ENCODE data around the gene EVL.
"Not testable (repeated sequence)": the region's sequence is repeated elsewhere in the genome, so short reads cannot be mapped to it uniquely, and the experiment has no call there.

Gene EVL

DNA sequence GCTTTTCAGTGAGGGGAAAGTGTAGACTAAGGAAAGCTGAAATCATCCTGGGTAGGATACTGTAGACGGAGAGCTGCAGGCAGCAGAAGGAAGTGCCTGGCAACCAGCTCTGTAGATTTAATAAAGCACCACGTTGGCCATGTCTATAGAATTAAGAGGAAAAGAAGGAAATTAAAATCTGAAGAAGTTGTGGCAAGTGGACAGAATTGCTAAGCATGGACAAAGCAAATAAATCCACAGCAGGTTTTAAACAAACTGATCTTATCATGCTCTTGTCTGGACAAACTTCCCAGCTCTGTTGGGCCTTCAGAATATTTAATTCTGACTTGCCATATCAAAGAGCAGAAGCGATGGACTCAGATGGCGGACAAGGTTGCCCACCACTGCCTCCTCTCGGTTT lies 27.2 kb upstream of the EVL start:
- no peak for DNase-seq (ENCODE audit: low read depth in 3 of 3, low spot score in 1 of 3)

DNA sequence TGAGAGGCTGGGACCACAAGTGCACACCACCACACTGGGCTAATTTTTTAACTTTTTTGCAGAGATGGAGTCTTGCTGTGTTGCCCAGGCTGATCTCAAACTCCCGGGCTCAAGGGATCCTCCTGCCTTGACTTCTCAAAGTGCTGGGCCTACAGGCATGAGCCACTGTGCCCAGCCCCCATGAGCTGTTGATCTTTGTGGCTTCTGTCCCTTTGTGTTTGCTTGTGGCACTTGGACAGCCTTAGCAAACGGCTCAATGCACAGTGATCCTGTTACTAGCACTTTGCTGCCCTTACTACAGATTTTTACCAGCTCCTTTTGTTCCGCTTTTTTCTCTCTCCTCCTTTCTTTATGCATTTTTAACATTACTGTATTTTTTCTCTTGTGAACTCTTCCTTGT lies 25.3 kb upstream of the EVL start:
- no peak for DNase-seq (ENCODE audit: low read depth in 3 of 3, low spot score in 1 of 3)

DNA sequence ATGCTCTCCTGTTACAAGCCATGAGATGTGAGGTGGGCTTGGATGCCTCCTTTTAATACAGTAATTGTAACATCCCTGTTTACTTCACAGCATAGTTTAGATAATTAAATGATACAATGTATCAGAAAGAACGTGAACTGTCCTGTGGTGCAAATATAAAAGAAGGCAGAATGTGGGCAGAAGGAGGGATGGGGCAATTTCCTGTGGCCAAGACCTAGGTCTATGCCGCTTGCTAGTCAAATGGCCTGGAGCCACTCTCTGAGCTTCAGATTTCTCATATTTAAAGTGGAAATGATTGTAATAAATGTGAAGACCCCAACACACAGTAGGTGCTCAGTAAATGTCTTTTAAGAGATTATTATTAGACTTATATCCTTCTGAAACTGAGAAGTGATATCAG lies 24.0 kb upstream of the EVL start:
- no peak for DNase-seq (ENCODE audit: low read depth in 3 of 3, low spot score in 1 of 3)

DNA sequence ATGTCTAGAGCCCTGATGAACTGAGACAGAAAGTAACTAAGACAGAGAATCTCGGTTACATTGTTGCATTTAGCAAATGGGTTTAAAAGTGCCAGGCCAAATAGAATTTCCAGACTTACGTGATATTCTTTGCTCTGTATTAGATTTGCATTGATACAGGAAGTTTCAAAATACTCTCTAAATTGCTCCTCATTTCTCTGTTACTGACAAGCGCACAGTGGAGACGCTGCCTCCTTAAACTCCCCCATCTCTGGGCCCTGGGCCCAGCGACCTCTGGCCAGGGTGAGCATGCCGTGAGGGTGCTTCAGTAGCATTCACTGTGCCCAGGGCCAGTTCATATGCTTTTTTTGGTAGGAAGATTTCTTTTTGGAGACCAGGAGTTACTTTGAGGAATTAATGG lies 22.9 kb upstream of the EVL start:
- DNase-seq (ENCODE audit: low read depth in 3 of 3, low spot score in 1 of 3), result no peak

- DNase-seq (ENCODE audit: low read depth in 3 of 3, low spot score in 1 of 3), result no peak
Measured at GRCh38 chr14:100045642-100046344, 19.4 kb upstream of the EVL start.

DNA sequence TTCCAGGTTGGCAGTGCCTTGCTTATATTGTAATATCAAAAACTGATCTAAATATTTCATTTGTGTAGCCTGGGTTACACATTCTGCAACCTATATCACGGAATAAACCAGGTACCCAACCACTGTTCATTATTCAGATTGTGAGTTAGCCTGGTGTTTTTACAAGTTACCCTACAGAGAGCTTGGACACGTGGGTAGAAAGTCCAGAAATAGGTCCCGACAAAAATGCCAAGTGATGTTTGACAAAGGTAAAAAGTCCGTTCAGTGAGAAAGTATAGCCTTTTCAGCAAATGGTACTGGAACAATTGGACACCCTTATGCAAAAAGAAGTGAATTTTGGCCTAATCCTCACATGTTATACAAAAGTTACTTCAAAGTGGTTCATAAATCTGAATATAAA lies 17.6 kb upstream of the EVL start:
- DNase-seq (ENCODE audit: low read depth in 3 of 3, low spot score in 1 of 3), result no peak

DNA sequence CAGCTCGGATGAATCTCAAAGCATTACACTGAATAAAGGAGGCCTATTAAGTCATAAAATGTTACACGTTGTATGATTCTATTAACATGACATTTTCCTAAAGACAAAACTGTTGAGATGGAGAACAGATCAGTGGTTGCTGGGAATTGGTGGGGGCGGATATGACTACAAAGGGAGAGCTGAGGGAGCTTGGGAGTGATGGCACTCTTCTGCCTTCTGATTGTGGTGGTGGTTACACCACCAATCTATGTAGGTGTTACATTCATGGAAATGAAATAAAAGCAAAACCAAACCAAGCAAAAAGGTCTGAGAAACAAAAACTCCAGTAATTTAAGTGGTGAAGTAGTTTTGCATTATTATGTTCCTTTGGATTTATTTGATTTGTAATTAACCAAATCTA lies 16.4 kb upstream of the EVL start:
- no peak for DNase-seq (ENCODE audit: low read depth in 3 of 3, low spot score in 1 of 3)

DNA sequence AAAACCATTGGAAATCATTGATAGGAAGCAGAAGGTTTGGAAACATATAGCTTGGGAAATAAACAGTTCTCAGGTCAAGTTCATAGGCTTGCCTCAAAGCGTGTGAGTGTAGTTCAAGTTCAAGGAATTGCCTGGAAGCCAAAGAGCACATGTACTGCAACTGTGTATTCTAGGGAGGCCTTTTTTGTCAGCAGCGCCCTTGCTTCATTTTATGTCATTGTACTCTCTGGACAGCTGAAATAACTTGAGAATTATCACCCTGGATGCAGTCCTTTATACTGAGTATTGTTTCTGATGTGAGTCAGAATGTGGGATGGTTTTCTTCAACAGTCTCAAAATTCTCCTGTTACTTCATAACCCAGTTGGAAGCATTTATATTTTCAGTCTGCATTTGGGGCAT lies 16.0 kb upstream of the EVL start:
- DNase-seq (ENCODE audit: low read depth in 3 of 3, low spot score in 1 of 3), result no peak

DNA sequence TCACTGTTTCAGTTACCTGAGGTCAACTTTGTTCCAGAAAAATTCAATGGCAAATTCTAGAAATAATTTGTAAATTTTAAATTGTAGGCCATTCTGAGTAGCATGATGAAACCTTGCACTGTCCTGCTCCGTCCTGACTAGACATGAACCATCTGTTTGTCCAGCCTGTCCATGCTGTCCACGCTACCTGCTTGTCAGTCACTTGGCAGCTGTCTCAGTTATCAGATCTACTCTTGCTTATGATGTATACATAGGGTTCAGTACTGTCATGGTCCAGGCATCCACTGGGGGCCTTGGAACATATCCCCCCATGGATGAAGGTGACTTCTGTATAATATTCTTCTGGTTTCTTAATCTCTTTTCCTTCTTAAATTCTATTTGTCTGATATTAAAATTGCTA lies 14.1 kb upstream of the EVL start:
- no peak for DNase-seq (ENCODE audit: low read depth in 3 of 3, low spot score in 1 of 3)

- no peak for DNase-seq (ENCODE audit: low read depth in 3 of 3, low spot score in 1 of 3)
Measured at GRCh38 chr14:100051543-100051942, 13.7 kb upstream of the EVL start.

- DNase-seq (ENCODE audit: low read depth in 3 of 3, low spot score in 1 of 3), result no peak
Measured at GRCh38 chr14:100052819-100053218, 12.4 kb upstream of the EVL start.

DNA sequence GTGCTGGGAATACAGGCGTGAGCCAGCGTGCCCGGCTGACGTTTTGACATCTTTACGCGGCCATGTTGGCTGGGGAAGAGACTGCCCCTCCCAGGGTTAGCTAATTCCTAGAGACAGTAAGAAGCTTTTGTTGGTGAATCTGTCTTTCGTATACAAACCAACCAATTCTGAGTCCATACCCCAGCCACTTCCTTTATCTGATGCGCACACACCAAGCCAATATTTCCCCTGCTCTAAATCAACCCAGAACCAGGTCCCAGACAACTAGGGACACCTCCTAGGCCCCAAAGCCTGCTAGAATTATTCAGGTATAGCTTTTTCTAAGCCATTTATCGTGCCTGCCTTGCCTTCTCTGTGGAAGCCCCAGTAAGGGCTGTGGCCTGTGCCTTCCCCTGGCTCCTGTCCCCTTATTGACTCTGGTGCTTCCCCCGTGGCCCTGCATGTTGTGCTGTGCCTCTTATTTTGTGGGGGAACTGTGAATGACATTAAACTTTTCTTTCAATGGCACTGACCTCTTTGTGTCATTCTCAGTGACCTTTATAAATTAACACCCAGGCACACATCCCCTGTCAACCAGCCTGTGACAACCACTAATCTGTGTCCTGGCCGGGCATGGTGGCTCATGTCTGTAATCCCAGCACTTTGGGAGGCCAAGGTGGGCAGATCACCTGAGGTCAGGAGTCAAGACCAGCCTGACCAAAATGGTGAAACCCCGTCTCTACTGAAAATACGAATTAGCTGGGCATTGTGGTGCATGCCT lies 10.7 kb upstream of the EVL start:
- DNase-seq (ENCODE audit: low read depth in 3 of 3, low spot score in 1 of 3), result no peak

GRCh38 chr14:100056431-100056830 lies 8.8 kb upstream of the EVL start:
- DNase-seq (ENCODE audit: low read depth in 3 of 3, low spot score in 1 of 3), result no peak

DNA sequence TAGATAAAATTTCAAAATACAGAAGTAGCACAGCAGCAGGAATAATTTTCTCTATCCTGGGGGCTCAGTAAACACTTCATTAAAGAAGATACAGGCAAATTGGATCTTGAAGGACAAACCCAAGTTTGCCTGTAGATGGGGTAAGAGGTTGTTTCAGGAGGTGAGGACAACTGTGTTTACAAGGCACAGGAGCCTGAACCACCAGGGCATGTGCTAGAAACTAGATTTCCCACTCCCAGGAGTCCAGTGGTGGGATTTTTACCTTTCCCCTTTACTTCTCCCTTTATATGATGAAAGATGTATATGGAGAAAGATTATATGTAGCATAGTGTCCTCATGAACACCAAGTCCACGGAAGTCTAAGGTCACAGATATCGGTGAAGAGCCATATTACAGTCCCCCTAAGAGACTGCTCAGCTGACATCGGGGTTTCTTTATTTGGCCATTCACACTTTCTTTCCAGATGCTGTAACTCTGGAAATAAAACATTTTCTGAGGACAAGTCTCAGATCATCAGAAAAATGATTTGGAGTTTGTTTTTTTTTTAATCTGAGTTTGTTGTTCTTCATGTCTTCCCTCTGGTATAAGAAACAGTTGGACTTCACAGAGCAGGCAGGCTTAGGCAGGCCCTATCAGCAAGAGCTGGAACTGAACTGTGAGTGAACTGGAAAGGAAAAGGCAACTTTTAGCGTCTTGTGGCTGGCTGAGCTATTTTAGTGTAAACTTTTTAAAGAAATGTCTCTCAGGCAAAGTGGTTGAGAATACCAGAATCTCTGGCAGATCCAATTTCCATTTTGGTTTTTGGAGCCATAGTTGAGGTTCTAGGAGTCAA lies 8.0 kb upstream of the EVL start:
- DNase-seq (ENCODE audit: low read depth in 3 of 3, low spot score in 1 of 3), result no peak

DNA sequence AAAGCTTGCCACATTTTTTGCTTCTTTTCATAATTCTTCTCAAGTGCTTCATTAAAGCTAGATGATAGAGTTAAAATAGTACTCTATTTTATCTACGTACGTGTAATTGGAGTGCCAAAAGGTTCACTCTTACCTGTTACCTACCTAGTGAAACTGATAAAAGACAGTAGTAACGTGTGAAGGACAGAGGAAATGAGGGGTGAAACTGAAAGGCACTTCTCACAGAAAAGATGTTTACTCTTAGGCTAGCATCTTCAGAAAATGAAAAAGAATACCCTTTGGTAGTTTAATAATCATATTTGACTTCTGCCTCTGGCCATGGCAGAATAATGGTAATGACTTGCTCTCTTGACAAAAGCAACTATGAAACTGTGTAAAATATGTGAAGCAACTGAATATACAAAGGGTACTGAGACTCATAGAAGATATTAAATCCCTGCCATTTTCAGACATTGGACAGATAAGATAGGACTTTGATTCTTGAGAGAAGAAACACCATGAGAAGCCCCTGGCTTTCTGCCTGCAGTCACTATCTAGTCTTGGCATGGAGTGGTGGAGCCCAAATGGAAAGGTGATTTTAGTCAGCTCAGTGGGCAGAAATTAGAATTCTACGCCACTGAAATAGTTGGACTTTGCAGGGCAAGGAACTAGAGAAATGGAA lies 6.3 kb upstream of the EVL start:
- no peak for DNase-seq (ENCODE audit: low read depth in 3 of 3, low spot score in 1 of 3)

DNA sequence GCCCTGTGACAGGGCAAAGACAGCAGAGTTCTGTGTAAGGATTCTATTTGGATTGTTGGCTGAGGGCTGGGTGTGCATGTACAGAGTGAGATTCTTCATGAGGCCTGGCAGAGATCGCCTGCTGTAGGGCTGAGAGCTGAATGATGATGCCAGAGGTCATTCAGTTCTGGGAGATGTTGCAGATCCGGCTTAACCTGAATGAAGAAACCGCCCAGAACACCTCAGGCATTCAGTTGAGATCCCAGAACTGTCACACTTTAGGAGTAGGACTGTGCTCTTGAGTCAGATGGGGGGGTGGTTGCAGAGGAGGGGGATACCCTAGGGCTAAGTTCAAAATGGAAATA lies 5.8 kb upstream of the EVL start:
- DNase-seq (ENCODE audit: low read depth in 3 of 3, low spot score in 1 of 3), result no peak

- no peak for DNase-seq (ENCODE audit: low read depth in 3 of 3, low spot score in 1 of 3)
Measured at GRCh38 chr14:100060760-100061159, 4.5 kb upstream of the EVL start.

GRCh38 chr14:100062590-100062989 lies 2.6 kb upstream of the EVL start:
- no peak for DNase-seq (ENCODE audit: low read depth in 3 of 3, low spot score in 1 of 3)

- DNase-seq (ENCODE audit: low read depth in 3 of 3, low spot score in 1 of 3), result no peak
Measured at GRCh38 chr14:100063314-100063941, 1.8 kb upstream of the EVL start.

DNA sequence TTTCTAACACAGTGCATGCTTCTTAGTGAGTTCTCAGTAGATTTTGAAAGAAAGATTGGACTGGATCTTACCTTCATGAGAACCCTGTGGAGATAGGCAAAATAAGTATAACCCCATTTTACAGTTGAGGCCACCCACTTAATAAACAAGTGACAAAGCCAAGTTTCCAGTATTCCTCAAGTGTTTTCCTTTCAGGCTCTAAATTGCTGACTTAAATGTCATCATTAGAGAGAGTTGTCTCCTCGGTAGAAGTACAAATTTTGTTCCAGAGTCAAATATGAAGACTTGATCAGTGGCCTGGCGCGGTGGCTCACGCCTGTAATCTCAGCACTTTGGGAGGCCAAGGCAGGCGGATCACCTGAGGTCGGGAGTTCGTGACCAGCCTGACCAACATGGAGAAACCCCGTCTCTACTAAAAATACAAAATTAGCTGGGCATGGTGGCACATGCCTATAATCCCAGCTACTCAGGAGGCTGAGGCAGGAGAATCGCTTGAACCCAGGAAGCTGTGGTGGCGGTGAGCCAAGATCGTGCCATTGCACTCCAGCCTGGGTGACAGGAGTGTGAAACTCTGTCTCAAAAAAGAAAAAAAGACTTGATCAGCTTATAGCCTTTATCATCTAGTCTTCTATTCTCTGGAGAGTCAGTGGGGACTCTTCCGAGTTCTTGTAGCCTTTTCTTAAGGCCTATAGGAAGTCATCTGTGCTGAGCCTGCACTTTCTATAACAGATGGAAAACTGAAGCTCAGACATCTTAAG lies 708 bp upstream of the EVL start:
- not testable (repeated sequence) for DNase-seq (ENCODE audit: low read depth in 3 of 3, low spot score in 1 of 3)
